Body of pancreas (tissue), 4 donors: Measurements from ENCODE around the gene ROBO2.

Experiments used
- CTCF ChIP-seq, 7 experiments: fragments of 450-650 bp in 4 of 7; fragments of 200-600 bp in 3 of 7; sonication (generic) in 3 of 7; IDR thresholded peaks; one replicate each; pipeline ENCODE4 v1.5.1; 2016 to 2019; ENCODE audit warnings: antibody characterized with exemption in 7 of 7
- POLR2A ChIP-seq, 3 donors: fragments of 450-650 bp; IDR thresholded peaks; one replicate each; pipeline ENCODE4 v1.6.1; 2016; ENCODE audit warnings: antibody characterized with exemption in 3 of 3, mild to moderate bottlenecking in 2 of 3

DNA sequence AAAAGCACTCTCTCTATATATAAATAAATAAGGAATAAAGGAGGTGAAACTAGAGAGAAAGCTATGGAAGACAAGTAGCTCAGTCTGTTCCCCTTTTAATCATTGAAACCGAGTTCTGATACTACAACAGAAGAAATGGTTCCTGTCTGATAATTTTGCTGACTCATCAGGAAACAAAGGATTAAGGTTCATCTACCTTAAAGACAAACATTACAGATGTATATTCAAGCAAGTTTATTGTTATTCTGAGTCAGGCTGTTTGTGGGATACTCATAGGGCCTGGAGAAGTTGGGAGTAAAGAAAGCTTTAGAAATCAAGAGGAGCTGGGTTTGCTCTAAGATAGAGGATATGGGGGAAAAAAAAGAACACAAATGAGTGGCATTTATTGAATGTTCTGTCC is 566.0 kb downstream of the ROBO2 start:
- no peak for TF ChIP-seq POLR2A (IDR thresholded peaks at IDR 0.05)
- no peak for TF ChIP-seq CTCF (IDR thresholded peaks at IDR 0.05)
